C4-2B (cell line): ENCODE results near the gene GFRA1.

Experiments used
- H3K27ac ChIP-seq: fragments of 450-650 bp; 2 replicates; pipeline ENCODE4 v1.5.1; 2017
- ZFX ChIP-seq: fragments of 450-650 bp; IDR thresholded peaks from 2 replicates; pipeline ENCODE4 v1.6.1; 2017
- TF ChIP-seq, protein P1 (sequence below): fragments of 450-650 bp; conservative IDR thresholded peaks from 2 replicates; pipeline ENCODE4 v1.5.1; 2017; ENCODE audit warnings: mild to moderate bottlenecking

The GFRA1 gene

DNA sequence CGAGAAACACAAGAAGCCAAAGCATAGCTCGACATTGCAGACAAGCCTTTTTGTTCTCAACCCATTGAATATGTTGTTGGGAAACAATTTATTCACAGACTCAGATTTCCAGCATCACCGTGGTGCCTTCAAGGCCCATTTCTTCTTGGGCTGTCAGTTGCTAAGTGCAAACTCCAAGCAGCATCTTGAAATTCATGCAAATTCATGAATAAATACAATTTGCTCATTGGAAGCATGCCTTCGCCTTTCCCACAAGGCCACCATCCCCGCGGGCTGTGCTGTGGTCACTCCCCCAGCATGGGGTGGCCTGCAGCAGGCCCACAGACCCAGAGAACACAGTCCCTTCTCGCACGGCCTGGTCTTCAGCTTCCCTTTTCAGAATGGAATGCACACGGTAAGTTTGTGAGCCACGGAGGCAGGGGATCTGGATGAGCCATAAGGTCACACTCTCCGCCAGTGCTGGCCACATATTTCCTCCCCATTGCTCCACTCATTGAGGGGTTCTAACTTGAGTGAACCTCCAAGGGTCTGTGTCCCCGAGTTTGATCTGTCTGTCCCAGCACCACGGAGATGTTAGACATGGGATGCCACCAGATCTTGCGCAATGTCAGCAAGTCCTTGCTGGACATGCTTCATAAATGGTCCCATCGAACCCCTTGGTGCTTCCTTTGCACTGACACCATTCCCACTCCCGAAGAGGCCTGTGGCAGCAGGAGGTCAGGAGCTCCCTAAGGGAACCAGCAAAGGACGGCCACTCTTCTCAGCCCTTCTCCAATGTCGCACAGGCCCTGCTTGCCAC, 109.5 kb downstream of the GFRA1 start:
- TF ChIP-seq ZFX, result no peak
- TF ChIP-seq, protein P1, sequence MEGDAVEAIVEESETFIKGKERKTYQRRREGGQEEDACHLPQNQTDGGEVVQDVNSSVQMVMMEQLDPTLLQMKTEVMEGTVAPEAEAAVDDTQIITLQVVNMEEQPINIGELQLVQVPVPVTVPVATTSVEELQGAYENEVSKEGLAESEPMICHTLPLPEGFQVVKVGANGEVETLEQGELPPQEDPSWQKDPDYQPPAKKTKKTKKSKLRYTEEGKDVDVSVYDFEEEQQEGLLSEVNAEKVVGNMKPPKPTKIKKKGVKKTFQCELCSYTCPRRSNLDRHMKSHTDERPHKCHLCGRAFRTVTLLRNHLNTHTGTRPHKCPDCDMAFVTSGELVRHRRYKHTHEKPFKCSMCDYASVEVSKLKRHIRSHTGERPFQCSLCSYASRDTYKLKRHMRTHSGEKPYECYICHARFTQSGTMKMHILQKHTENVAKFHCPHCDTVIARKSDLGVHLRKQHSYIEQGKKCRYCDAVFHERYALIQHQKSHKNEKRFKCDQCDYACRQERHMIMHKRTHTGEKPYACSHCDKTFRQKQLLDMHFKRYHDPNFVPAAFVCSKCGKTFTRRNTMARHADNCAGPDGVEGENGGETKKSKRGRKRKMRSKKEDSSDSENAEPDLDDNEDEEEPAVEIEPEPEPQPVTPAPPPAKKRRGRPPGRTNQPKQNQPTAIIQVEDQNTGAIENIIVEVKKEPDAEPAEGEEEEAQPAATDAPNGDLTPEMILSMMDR, result no peak
- no peak overlapping the region for H3K27ac ChIP-seq

- TF ChIP-seq ZFX, result no peak
- TF ChIP-seq, protein P1, result no peak
- H3K27ac ChIP-seq, result no peak overlapping the region
These were observed 110.2 kb downstream of the GFRA1 start for GRCh38 chr10:116162851-116163250.

DNA sequence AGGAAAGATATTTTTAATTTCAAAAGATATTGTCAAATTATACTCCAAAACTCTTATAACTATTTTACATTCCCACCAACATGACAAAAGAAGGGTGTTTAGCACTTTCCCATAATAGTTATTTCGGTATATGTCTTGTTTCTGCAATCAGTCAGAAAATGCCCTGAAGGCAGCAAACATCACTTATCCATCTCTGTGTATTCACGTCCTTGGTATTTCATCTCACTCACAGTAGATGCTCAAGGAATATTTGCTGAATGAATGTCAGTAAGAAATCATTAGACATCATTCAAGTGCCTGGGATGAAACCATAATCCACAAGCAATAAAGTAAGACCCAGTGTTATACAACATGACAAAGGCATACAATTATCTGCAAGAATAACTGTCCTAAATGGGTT, 112.7 kb downstream of the GFRA1 start:
- TF ChIP-seq, protein P1, result no peak
- no peak for TF ChIP-seq ZFX
- H3K27ac ChIP-seq, result no peak overlapping the region

DNA sequence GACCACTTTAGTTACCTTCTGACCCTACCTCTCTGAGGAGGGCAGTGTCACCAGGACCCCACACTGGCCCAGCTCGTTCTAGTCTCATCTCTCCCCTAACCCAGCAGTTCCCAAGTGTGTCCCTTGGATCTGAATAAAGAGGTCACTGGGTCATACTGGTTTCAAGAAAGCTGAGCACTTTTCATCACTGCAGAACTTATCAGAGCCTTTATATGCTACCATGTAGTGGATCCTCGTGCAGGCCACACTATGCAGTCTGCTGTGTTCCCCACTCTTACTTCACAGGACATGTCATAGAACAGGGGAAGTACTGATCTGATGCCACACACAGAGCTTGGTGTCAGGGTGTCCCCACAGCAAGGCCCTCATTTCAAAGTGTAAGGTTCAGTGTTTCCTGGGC, 113.8 kb downstream of the GFRA1 start:
- H3K27ac ChIP-seq, result no peak overlapping the region
- no peak for TF ChIP-seq ZFX

DNA sequence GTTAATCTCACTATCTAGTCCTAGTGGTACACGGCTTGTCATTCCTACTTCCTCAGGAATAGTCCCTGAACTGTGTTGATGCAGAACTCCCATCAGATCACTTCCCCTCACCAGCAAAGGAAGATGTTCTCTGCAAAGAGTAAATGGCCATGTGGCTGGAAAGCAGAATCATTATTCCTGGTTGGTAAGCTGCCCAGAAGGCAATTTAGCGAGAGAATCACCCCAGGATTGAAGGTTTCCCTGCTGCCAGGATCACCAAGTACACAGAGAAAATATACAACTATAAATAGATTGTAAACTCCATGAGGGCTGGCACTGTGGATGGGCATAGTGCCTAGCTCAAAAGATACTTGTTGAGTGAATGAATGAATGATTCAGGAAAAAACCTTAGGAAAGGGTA, 115.0 kb downstream of the GFRA1 start:
- H3K27ac ChIP-seq, result no peak overlapping the region
- TF ChIP-seq ZFX, result no peak
- TF ChIP-seq, protein P1, result no peak

GRCh38 chr10:116157485-116157884, 115.5 kb downstream of the GFRA1 start:
- no peak overlapping the region for H3K27ac ChIP-seq
- TF ChIP-seq, protein P1, result no peak
- no peak for TF ChIP-seq ZFX

GRCh38 chr10:116156819-116157218, 116.2 kb downstream of the GFRA1 start:
- H3K27ac ChIP-seq, result no peak overlapping the region
- TF ChIP-seq, protein P1, result no peak
- no peak for TF ChIP-seq ZFX

GRCh38 chr10:116155191-116155590, 117.8 kb downstream of the GFRA1 start:
- no peak overlapping the region for H3K27ac ChIP-seq
- TF ChIP-seq, protein P1, result no peak
- no peak for TF ChIP-seq ZFX
